HG03108 (cell line): Measurements from ENCODE around the gene CFAP100.
A peak's percentile ranks its signal among the peaks of the same experiment; 100 is the strongest.

Experiments used
- ATAC-seq: cut with Tn5 transposase; IDR thresholded peaks from one replicate; pipeline ENCODE4 v1.9.1; 2021; ENCODE audit warnings: moderate library complexity; ENCODE audit not compliant: unreplicated experiment

The CFAP100 gene

DNA sequence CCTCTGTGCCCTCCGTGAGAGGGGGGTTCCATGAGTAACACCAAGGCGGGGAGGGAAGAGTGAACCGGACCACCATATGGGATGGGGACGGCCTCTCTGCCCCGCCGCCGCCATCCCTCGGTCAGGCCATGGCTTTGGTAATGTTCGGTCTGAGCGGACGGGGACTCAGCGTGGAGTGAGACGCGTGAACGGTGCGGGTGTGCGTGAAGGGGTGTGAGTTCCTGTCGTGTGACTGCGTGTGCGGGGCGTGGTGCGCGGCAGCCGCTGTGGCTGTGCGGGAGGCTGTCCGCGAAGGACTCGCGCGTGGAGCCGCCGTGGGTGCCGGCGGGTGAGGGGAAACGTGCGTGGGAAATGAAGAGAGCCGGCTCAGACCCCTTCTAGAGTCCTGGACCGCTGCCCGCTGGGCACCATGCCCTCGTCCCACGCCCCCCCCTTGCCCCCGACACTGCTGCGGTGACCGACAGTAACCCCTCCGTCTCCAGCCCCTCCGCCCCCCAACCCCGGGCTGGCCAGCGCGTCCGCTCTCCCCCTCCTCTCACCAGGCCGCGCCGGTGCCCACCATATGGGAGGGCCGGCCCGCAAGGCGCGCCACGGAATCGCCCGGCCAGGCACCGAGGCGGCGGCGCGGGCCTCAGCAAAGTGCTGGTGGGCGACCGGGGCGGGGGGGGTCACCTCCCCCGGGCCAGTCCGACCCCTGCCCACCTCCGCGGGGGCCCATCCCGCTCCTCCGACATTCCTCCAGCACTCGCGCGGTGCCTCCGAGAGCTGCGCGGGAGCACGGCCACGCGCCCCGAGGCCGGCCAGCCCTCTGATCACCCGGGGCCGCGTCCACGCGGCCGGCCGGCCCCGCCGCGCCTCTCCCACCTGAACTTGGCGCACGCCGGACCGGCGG is 38.1 kb upstream of the CFAP100 start:
- no peak for ATAC-seq

DNA sequence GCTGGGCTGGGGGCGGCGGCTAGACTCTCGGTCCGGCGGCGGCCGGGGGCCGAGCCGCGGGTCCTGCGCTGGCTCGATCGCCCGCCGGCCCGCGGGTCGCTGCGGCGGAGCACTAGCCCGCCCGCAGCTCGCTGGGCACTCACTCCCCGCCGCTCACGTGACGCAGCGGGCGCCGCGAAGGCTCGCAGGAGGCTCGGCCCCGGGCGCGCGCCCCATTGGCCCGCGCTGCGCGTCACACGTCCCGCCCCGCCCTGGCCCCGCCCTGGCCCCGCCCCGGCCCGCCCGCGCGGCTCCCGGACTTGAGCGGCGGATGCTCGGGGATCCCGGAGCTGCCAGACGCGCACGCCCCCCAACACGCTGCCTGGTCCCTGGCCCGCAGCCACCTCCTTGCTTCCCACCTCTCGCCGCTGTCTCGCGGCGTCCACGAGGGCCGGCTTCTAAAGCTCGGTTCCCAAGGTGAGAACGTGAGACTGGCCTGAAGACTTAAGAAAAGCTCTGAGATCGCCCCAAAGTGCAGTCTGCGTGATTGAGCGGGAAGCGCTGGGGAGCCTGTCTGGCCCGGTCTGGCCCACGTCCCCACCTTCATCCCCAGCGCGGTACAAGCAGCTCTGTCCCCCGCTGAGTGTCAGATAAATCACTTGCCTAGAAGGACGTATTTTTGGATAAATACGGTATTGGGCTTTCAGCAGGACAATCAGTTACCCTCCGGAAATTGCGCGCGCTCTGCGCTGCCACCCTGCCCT is 37.2 kb upstream of the CFAP100 start, which contains the start of gene KLF15:
TSS of gene KLF15 (minus strand) at position 114 of the 743 bp plus-strand sequence. CDS start 4,486 bp downstream, outside the sequence.
- peak; percentile 79 for ATAC-seq

DNA sequence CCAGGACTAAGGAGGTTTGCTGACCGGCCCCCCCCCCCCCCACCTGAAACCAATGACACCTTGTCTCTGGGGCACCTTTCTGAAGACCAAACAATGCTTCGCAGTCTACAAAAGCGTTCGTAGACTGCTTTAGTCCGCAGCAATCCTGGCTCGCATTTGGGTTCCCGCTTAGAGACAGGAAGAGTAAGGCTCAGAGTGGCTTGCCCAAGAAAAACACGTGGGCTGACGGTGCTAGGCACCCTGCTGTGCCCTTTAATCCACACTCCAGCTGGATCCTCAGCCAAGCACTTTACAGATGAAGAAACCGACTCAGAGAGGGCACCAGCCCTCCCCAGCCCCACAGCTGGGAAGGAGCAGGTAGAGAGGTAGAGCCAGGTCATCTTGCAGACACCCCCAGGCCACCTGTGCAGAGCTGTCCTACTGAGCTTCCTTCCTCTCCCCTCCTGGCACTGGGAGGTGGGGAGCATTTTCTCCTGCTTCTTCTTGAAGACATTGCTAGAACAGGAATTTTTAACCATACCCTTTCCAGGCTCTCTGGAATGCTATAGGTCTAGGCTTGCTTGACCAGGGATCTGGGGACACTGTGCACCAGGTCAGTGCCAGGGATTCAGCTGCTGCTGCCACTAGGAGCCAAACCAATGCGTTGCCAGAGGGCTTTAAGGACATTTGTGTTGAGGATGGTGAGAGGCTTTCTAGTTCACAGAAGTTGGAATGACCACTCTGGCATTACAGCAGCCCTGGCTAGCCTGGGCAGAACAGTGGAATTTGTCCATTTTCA is 36.5 kb upstream of the CFAP100 start:
- no peak for ATAC-seq

DNA sequence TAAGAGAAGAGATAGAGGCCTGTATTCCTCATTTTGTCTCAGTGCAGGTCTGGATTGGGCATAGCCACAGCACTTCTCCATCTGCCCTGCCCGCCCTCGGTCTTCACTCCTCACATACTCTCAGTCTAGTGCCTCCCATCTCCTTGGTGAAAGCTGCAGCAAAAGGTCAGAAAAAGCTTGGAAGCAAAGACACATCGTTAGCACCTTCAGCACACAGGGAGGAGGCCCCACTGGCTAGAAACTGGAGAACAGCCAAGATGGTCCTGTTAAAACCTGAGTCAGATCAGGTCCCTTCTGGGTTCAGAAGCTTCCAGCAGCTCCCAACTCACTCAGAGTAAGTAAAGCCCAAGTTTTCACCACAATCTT is 35.9 kb upstream of the CFAP100 start:
- no peak for ATAC-seq

DNA sequence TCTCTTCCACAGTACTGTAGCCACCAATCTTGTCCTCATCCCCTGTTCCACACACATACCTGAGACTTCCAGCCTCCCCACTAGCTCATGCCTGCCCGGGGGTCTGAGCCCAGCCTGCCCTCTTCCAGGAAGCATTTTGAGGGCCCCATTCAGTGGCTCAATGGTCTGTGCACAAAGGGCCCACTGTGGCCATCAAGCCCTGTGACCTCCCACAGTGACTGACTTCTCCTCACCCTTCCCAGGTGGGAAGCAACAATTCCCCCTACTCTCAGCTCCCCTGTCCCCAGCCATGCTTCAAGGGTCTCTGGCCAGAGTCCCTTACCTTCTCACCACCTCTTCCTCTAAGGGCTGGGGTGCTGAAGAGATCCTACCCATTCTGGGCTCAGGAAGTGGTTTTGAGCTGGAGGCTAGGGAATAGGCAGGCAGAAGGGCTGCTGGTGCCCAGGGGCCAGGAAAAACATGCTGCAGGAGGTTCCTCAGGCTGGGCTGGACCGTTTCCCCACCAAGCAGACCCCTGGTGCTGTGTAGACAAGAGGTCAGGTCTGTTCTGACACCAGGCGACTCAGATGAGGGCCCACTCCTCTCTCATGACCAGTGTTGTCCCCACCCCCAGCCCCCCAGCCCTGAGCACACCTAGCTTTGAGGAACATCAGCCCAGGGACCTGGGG is 34.5 kb upstream of the CFAP100 start:
- ATAC-seq = no peak

DNA sequence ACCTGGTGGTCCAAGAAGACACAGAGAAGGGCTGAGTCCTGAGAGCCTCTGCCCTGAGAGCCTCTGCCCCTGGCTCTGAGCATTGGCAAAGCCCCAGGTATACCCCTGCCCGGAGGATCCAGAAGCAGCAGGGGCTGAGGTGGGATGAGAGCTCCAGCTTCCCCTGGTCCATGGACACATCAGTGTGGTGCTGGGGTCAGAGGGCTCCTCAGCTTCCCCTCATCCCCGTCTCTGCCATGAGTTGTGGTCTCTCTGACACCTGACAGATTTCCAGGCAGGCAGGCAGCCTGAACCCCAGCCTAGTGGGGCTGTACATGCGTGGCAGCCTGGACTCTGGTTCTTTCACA is 34.0 kb upstream of the CFAP100 start:
- no peak for ATAC-seq

DNA sequence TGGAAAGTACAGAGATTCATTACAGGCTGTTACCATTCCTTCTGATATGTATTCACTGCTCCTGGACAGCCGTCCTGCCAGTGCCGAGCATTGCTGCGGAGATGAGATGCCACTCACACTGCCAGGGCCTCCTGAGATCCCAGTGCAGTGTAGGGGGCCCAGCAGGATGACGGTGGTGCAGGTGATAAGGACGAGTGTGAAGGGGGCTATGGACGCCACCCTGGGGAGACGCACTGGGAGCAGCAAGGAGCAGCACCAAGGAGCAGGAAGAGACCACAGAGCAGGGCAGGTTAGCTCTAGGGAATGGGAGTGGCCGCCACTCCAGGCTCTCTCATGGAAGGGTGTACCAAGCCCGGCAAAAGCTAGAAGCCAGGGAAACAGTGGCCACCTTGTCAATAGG is 33.5 kb upstream of the CFAP100 start:
- no peak for ATAC-seq

DNA sequence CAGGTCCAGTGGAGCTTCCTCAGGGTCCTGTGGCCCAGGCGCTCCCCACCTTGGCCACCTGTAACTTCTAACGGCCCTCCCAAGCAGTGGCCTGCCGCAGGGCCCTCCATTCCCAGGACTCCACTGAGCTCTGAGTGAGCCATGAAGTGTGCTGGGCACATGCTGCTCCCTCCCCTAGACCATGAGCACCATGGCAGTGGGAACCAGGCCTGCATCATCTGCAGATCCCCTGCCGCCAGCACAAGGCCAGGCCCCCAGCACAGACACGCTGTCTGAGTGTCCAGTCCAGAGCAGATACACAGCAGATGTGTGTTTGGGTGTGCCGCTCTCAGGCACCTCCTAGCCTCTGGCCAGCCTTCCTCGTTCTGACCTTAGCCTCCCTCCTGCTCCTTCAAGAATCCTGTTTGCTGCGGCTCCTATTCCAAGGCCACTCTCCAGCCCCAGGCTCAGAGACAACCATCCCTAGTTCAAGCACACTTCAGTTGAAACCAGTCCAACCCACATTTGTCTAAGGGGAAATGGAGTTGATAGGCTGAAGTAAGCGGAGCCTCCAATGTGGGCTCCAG is 30.5 kb upstream of the CFAP100 start:
- no peak for ATAC-seq

DNA sequence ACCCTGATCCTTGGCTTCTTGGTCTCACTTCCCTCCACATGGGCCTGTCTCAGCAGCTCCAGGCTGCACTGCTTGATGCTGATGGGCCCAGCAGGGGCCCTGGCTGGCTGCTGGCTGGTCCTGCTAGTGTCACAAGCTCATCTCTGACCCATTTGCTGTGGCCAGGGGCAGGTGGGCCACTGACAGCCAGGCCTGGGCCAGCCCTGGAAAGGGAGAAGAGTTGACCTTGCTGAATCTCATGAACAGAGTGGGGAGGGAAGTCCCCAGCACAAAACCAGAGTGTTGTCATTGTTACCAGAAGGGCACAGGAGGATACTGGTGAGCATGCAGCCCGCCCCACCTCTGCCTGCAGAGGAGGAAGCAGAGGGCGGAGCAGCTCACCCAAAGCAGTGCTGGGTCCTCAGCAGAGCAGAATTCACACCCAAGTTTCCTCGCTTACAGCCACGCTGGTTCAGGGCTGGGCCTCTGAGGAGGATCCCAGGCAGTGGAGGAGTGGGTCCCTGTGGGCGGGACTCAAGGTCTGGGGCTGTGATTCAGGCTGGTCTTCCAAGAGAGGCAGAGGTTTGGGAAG is 29.9 kb upstream of the CFAP100 start:
- ATAC-seq = no peak

DNA sequence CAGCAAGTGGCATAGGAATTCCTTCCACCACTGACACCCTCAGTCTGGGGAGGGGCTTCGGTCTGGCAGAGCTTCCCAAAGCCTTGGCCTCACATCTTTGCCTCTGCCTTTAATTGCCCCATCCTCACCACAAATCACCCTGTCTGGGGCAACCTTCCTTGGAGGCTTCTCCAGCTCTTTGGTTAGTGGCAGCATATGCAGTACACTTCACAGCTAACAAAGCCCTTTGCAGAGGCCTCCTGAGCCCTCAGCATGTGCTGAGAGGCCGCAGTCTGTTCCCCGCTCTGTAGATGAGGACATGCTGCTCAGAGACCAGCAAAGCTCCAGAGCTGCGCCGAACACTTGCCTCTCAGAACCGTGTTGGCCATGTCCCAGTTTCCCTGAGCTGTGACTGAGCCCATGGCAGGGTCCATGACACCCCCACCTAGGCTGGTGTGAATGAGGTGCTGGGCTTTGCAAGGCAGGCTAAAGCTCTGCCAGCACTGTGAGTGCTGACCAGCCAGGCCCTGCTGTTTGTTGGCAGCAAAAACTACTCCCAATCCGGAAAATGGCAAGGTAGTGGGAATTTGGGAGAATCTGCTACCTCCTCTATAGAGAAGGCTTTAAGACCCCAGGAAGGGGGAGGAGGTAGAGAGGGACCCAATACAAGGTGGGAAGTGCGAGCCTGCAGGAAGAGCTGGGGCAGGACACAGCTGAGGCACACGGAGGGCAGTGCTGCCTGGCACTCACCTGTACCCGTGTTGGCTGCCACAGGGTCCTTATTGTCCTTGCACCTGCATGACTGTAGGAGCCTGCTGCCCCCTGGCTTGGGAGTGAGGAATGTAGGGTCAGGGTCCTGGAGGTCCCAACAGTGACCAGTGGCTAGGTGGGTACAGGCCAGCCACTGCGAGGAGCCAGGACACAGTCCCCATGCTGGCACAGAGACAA is 29.1 kb upstream of the CFAP100 start:
- no peak for ATAC-seq

DNA sequence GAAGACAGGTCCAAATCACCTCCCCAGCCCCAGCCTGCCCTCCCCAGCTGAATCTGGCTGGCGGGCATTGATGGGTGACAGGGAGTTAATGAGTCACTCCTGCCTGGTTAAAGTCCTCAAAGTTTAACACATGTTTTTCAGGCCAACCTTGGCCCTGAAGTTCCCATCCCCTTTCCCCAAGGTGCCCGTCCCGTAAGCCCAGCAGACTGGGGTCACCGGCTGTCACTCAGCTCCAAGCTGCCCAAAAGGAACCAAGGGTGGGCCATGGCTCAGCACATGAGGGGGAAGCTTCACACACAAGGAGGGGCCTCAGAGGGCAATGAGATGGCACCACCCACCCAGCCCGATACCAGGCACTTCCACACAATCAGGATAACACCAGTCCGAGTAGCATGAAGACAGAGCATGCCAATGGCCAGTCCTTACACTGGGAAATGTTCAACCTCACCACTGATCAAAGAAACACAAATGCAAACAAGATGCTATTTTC is 27.3 kb upstream of the CFAP100 start:
- ATAC-seq = no peak

DNA sequence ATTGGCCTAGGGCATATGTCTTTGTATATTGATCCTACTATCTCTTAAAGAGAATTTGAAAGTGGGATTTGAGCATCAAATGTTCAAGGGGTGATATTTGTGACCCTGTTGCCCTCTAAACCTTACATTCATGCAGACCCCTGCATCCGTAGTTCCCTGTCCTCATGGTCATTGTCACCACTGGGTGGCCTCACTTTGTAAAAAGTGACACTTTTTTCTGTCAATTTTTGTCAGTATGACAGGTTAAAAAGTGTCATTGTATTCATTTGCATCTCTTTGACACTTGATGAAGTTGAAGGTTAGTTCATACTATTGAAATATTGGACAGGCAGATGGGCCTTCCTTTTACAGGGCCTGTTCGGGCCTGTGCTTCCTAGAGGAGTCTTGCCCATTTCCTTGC is 25.2 kb upstream of the CFAP100 start:
- ATAC-seq = no peak

DNA sequence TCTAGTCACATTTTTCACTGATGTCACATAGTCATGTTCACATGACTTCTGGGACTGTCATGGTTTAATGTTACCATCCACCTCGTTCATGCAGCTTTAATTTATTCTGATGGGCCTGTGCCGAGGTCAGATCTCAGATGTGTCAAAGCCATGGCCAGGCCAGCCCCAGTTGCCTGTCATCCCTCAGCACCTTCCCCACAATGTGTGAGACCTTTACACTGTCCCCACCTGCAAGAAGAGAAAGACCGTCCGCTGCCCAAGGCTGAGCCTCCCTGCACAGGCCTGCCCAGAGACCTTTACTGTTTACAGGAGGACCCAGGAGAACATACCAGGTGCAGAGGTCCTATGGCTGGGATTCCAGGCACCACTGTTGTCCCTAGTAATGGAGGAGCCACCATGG is 24.7 kb upstream of the CFAP100 start:
- no peak for ATAC-seq

DNA sequence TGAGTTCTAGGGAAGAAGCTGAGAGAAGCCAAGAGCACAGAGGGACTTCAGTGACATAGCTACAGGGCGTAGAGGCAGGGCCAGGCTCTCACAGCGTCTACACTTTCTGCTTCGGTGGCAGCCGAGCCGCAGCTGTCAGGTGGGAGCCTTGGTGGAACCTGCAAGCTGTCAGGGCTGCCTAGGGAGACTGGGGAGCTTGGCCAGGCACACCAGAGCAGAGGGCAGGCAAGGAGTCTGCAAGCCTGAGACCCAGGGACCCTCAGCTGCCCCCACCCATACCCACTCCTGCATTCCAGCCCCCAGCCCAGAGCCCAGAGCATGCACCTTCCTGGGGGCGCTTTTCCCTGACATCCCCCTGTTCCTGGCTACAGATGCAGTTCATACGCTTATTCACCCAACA is 24.1 kb upstream of the CFAP100 start:
- ATAC-seq = no peak

DNA sequence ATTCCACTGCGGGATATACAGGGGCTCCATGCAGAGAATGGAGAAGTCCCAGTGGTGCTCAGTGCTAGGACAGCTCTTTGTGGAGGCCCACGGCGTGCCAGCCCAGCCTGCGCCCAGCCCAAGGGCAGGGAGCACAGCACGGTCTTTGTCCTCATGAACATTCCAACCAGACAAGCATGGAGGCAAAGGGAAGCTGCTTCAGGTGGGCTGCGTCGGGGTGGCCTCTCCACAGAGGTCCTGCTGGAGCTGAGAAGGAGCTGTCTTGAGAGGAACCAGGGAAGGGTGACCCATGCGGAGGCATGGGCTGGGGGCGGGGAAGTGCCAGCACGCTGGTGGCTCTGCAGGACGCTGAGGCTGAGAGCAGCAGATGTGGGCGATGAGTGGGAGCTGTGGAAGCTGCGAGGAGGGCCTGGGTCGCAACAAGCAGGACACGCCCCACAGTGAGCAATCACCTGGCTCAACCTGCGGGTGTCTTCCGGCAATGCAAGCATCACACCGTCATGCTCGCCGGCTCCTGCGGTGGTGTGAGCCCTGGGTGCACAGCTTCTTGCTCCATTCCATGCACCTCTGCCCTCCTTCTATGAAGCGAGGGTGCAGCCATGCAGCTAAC is 23.5 kb upstream of the CFAP100 start:
- no peak for ATAC-seq

DNA sequence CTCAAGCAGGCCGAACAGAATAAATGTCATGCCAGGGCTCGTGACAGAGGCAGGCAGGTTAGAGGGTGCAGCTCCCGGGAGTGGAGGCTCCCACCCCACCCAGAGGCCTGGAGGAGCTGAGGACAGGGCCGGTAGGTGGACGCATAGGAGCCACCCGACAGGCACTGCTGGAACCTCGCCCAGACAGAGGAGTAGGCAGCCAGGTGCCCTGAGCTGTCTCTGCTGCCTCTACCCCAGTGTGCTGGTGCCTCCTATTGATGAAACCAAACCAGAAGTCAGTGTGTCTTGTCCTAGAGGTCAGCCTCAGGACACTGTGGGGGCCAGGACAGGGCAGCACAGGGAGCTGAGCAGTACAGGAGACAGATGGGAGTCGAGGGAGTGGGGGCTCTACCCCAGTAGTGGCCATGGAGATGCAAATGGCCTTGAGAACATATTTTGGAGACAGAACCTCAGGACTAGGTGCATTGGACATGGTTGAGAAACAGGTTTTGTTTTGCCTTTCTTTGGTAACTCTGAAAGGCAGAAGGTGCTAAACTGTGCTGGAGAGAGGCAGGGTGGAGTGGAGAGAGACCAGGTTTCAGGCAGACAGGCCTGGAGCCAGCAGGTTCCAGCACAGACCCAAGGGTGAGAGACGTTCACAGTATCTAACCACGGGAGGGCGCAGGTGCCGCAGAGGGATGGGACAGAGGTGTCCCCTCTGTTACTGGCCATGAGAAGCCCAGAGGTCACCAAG is 22.1 kb upstream of the CFAP100 start:
- no peak for ATAC-seq

DNA sequence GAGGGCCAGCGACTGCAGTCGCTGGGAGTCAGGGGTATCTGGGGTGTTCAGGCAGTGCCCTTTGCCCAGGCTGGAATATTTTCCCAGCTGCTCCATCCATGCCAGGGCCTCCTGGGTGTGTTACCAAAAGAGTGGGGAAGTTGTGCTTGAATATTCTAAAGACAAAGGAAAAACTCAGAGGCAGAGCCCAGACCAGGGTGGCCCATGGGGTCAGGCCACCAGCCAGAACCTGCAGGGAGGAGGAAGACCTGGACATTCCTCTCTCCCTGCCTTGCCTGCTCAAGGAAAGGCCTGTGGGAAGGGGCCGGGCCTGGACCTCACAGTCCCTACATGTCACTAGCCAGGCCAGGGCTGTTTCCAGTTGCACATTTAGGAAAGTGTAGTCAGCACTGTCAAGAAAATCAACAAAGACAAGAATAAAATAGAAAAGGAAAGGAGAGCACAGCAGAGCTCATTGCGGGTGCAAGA is 21.5 kb upstream of the CFAP100 start:
- no peak for ATAC-seq
